DMS 273 treated with DMSO at 0.1 percent for 48 hours (cell line): Measurements from ENCODE around the gene KMT2C.
"Not testable (repeated sequence)": the region's sequence is repeated elsewhere in the genome, so short reads cannot be mapped to it uniquely, and the experiment has no call there.

Source experiments
- DNase-seq: peaks from one replicate; lab custom pipeline; 2025; lab: John Stamatoyannopoulos, UW

Gene KMT2C

GRCh38 chr7:152307902-152308301, 127.9 kb downstream of the KMT2C start:
- DNase-seq = no peak

DNA sequence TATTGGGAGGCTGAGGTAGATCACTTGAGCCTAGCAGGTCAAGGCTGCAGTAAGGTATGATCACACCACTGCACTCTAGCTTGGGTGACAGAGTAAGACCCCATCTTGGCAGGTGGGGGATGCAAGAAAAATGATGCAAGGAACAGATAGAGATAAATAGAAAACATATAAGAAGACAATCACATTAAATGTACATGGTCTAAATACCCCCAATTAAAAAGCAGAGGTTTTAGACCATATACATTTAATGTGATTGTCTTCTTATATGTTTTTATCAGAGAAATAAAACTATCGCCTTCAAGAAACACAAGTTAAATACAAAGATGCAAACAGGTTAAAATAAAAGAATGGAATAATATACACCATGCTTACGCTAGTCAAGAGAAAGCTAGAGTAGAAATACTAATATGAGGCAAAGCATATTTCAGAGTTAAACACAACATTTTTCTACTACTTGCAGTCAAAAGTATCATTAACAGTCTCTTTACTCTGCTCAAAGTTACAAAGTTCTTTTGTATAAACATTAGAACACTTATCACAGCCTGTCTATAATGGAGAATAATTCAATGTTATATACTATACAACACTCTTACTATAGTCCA, 136.2 kb downstream of the KMT2C start:
- not testable (repeated sequence) for DNase-seq

DNA sequence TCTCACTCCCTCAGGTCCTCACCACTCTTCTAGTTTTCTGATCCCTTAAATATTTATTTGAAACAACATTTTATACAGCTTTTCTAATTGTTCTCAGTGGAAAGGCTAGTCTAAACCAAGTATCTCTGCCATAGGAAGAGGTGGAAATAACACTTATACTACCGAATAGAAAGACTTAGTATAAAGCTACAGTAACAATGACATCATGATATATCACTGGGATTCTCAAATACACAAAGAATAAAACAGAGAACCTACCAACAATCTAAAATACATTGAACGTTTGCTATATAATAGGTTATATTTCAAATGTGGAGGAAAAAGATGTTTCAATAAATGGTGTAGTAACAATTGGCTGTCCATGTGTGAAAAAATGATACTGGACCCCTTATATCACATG, 142.9 kb downstream of the KMT2C start:
- no peak for DNase-seq

DNA sequence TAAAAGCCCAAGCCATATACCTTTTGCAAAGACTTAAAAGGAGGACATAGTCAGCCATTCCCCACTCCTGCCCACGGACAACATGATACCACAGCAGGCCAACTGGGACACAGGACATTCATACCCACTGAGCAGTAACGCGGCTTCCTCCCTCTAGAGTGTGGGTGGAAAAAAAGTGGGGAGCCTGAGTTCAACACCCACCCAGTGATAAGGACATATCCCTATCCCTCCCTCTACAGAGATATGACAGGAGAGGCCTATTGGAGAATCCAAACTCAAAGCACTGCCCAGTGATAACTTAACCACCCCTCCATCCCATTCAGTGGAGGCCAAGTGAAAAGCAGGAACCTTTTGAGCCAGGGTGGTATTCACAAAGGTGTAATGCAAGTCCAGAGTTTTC, 148.8 kb downstream of the KMT2C start:
- not testable (repeated sequence) for DNase-seq

DNA sequence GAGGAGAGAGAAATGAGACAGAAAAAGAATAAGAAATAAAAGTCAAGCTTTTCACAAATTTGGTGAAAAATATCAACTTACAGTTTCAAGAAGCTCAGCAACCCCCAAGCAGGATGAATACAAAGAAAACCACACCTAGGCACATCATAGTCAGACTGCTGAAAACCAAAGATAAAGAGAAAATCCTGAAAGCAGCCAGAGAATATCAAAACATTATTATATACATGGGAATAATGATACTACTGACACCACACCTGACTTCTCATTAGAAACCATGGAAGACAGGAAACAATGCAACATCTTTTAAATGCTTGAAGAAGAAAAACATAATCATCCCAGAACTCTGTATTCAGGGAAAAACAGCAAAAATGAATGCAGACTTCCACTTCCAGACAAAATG, 149.6 kb downstream of the KMT2C start:
- not testable (repeated sequence) for DNase-seq

- DNase-seq = not testable (repeated sequence)
Measured at GRCh38 chr7:152284998-152285397, 150.8 kb downstream of the KMT2C start.

GRCh38 chr7:152277687-152278086, 158.1 kb downstream of the KMT2C start:
- not testable (repeated sequence) for DNase-seq

DNA sequence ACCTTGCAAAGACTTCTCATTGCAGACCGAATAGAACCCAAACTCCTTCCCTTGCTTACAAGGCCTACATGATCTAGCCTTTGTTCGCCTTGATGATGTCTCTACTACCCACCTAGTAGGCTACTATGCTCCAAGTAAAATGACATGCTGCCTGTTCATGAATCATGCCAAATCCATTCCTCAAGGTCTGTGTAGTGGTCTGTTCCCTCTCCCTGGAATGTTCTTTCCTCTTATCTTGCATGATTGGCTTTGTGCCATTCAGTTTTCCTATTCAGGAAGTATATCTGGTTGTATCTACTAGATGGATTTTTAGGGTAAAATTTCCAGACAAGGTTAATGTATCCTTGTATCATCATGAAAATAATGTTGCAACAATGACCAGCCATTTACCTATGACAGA, 165.4 kb downstream of the KMT2C start:
- DNase-seq = not testable (repeated sequence)

- not testable (repeated sequence) for DNase-seq
Measured at GRCh38 chr7:152266859-152267258, 168.9 kb downstream of the KMT2C start.

DNA sequence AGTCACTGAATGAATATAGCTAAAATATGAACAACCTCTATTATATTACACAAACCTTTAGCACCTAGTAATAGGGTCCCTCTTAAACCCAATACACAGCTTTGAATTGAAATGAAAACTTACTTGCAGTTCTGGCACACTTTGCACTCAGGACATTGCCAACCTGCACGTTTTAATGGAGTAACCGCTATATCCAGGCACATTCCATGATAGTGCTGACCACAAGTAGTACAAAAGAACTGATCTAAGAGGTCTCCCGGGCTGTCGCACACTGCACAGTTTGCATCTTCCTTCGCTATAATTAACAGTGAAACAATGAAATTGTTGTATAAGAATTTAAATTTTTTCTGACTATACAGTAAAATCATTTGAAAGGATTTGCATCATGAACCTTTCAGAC, 170.9 kb downstream of the KMT2C start:
- not testable (repeated sequence) for DNase-seq

DNA sequence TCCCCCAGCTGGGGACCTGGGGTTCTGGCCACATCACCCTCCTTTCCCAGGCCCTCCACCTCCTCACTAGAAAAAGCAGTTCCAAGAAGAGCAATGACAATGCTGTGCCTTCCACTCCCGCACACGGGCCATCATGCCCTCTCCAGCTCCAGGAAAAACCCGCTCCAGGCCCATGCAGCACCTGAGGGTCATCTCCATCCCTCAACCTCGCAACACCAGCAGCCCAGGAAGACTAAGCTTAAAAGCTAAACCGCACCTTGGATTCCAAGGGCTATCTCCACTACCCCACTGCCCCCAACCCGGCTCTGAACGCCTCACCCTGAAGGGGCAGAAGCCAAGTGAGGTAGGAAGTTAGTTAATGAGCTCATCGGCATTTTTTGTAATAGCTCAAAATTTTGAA, 173.7 kb downstream of the KMT2C start:
- not testable (repeated sequence) for DNase-seq

DNA sequence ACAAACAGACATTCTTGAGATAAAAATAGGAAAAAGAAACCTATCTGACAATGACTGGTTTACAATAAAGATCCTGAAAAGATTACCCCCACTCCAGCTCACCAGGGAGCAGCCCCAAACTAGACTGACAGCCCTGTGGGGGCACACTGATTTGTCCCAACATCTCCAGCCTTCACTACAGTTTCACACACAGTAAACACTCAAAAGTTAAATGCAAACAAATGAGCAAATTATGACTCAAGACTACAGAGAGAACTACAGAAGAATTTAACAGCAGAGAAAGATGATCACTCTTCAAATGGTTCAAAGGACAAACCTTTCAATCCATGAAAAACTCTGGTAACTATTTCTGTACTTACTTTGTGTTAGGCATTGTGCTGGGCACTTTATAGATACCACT, 176.2 kb downstream of the KMT2C start:
- DNase-seq = not testable (repeated sequence)

DNA sequence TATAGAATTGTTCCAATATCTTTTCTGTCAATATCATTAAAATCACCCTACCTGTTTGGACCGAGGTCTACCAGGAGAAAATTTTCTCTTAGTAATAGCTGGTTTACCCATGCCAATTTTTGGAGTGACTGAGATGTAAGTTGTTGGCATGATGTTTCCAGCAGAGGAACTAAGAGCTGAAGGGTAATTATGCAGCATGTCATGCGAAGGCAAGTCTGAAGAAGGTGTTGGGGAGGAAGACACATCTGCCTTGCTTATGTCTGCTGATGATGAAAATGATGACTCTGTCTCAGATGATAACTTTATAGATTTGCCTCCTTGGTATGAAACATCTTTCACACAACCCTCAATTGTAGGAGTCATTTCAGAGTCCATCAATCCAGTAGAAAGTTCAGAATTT, 188.0 kb downstream of the KMT2C start:
- not testable (repeated sequence) for DNase-seq

DNA sequence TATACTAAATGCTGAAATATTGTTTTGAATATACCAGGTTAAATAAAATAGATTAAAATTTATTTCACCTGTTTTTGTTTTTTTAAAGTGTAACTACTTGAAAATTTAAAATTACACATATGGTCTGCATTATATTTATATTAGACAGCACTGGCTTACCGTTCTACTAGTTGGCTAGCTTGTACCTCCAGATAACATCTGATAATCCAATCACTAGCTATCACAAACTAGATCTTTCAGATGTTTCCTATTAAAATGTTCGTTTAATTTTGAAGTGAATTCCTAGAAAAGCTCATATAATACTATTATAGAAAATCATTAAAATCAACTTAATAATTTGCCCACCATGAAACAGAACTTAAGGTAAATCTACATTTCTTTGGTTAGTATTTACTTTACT, 190.4 kb downstream of the KMT2C start:
- DNase-seq = not testable (repeated sequence)

DNA sequence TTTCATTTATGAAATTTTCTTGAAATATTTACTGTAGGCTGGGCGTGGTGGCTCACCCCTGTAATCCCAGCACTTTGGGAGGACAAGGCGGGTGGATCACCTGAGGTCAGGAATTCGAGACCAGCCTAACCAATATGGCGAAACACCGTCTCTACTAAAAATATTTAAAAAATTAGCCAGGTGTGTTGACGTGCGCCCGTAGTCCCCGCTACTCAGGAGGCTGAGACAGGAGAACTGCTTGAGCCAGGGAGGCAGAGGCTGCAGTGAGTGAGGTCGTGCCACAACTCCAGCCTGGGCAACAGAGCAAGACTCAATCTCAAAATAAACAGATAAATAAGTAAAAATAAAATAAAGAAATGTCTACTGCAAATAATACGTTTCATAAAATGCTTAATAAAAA, 192.3 kb downstream of the KMT2C start:
- not testable (repeated sequence) for DNase-seq

DNA sequence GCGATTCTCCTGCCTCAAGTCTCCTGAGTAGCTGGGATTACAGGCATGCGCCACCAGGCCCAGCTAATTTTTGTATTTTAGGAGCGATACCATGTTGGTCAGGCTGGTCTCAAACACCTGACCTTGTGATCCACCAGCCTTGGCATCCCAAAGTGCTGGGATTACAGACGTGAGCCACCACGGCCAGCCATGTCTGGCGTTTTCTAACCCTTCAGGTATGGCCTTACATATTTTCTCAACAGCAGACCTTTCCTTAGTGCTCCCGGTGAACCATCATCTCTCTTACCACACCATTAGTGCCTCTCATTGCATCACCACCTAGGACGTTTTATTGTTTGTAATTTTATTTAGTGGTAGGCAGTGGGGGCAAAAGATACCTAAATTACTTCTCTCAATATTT, 194.5 kb downstream of the KMT2C start:
- not testable (repeated sequence) for DNase-seq

- not testable (repeated sequence) for DNase-seq
Measured at GRCh38 chr7:152236306-152236705, 199.5 kb downstream of the KMT2C start.

DNA sequence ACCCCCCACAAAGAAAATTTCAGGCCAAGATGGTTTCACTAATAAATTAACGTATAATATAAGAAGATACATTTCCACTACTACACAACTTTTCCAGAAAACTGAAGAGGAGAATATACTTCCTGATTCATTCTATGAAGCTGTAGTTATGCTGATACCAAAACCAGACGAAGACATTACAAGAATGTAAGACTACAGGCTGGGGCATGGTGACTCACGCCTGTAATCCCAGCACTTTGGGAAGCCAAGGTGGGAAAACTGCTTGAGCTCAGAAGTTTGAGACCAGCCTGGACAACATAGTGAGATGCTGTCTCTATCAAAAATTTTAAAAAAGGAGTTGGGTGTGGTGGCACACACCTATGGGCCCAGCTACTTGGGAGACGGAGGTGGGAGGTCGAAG, 201.4 kb downstream of the KMT2C start:
- not testable (repeated sequence) for DNase-seq

DNA sequence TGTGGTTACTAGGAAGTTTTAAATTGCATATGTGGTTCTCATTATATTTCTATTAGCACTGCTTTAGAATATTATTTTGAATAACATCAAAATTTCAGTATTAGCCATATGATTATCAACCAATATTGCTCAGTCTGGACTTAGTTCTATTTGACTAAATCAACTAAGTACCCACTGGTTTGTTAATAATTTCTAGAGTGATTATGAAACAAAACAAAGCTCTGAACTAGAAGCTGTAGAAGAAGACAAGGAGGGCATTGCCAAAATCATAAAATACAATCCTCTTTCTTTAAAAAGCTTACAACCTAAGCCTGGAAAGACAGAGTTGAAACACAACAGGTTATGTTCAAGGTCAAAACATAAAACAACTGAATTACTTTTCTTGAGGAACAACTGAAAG, 204.7 kb downstream of the KMT2C start:
- DNase-seq = no peak

GRCh38 chr7:152219556-152219955, 216.2 kb downstream of the KMT2C start:
- not testable (repeated sequence) for DNase-seq

DNA sequence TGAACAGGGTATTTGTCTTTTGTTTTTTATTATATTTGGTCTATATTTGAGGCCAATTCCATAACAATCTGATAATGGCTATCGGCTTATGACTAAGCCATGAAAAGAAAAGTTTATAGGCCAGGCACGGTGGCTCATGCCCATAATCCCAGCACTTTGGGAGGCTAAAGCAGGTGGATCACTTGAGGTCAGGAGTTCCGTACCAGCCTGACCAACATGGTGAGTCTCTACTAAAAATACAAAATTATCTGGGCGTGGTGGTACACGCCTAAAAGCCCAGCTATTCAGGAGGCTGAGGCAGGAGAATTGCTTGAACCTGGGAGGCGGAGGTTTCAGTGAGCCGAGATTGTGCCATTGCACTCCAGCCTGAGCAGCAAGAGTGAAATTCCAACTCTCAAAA, 227.0 kb downstream of the KMT2C start:
- DNase-seq = not testable (repeated sequence)

DNA sequence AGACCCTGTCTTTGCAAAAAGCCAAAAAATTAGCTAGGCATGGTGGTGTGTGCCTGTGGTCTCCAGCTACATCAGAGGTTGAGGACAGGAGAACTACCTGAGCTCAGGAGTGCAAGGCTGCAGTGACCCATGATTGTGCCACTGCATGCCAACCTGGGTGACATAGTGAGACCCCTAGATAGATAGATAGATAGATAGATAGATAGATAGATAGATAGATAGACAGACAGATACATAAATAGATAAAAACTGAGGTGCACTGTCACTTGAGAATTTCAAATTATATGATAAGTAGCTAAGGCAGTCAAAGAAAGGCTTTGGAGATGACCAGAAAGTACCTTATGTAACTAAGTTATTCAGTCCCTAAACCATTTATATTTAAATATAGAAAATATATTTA, 231.4 kb downstream of the KMT2C start:
- not testable (repeated sequence) for DNase-seq

DNA sequence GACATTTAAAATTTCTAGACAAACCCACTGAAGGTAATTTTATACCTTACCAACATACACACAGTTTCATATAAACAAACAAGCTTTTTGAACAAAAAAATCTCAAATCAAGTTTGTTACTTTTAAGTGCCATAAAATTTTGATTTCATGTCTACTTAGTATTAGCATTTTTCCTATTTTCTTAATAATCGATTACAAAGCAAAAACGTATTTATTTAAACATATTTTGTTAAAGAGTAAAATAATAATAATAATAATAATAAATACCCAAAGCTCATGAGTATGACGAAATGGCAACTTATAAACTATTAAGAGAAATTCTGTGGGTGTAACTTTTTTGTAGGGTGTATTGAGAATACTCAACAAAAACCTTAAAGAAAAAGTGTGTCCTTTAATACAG, 232.7 kb downstream of the KMT2C start:
- no peak for DNase-seq

GRCh38 chr7:152202056-152202455, 233.7 kb downstream of the KMT2C start:
- no peak for DNase-seq
